KMS-11 (cell line): ENCODE measurements around the gene RPS18.
"Not testable (repeated sequence)": the region's sequence is repeated elsewhere in the genome, so short reads cannot be mapped to it uniquely, and the experiment has no call there.

Experiments
- H2AFZ ChIP-seq: fragments of 200-600 bp; sonication (generic); 2 replicates; pipeline ENCODE4 v1.6.1; 2016; ENCODE audit warnings: antibody characterized with exemption, mixed run types, low read depth
- H3K27ac ChIP-seq: fragments of 200-600 bp; sonication (generic); 2 replicates; pipeline ENCODE4 v1.6.1; 2016; ENCODE audit warnings: mild to moderate bottlenecking, mixed run types
- H3K27me3 ChIP-seq: fragments of 200-600 bp; sonication (generic); 2 replicates; pipeline ENCODE4 v1.6.1; 2017; ENCODE audit warnings: mild to moderate bottlenecking, low read depth, mixed run types, moderate library complexity; ENCODE audit not compliant: insufficient read depth
- H3K36me3 ChIP-seq: fragments of 200-600 bp; sonication (generic); 2 replicates; pipeline ENCODE4 v1.6.1; 2017; ENCODE audit warnings: mild to moderate bottlenecking, mixed run types; ENCODE audit not compliant: insufficient read depth
- H3K4me1 ChIP-seq: fragments of 200-600 bp; sonication (generic); 2 replicates; pipeline ENCODE4 v1.6.1; 2016; ENCODE audit warnings: mild to moderate bottlenecking, low read depth, mixed run types; ENCODE audit not compliant: poor library complexity, severe bottlenecking
- H3K4me2 ChIP-seq: fragments of 200-600 bp; sonication (generic); 2 replicates; pipeline ENCODE4 v1.7.0; 2016; ENCODE audit warnings: mild to moderate bottlenecking, mixed run types
- H3K4me3 ChIP-seq: fragments of 200-600 bp; sonication (generic); IDR thresholded peaks from 2 replicates; pipeline ENCODE4 v1.6.1; 2017; ENCODE audit warnings: low read depth, low read length, mixed read lengths; ENCODE audit not compliant: insufficient read depth
- H3K79me2 ChIP-seq: fragments of 200-600 bp; sonication (generic); 2 replicates; pipeline ENCODE4 v1.6.1; 2016; ENCODE audit warnings: low read depth, mixed run types; ENCODE audit not compliant: insufficient read depth
- H3K9ac ChIP-seq: fragments of 200-600 bp; sonication (generic); 2 replicates; pipeline ENCODE4 v1.6.1; 2016; ENCODE audit warnings: mild to moderate bottlenecking, mixed run types
- H4K20me1 ChIP-seq: fragments of 200-600 bp; sonication (generic); 2 replicates; pipeline ENCODE4 v1.6.1; 2016; ENCODE audit warnings: mild to moderate bottlenecking, mixed run types; ENCODE audit not compliant: insufficient read depth
- CTCF ChIP-seq: fragments of 200-600 bp; sonication (generic); conservative IDR thresholded peaks from 2 replicates; pipeline ENCODE4 v1.6.1; 2017; ENCODE audit warnings: low read depth, mild to moderate bottlenecking, antibody characterized with exemption, low read length, moderate library complexity, mixed read lengths

RPS18 gene

DNA sequence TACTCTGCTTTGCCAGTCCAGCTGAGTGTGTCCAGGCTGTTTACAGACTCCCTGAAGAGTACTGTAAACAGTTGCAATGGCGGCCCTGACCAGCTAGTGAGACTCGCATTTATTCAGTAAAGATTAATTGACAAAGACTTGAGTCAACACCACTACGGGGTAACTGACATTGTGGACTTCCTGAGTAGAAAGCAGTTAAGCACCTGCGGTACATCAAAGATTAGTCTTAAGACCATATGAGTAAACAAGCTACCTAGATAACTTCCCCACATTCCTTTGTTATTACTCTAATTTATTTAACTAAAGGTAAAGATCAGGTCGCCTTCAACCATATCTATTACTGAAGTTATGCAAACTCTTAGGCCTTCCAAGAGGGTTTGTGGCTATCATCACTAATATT is 12.8 kb upstream of the RPS18 start:
- H3K36me3 ChIP-seq: no peaks in the 10 kb centered on the region; the same call in 1 of the 2 replicates
- H2AFZ ChIP-seq: no peak overlapping the region
- H3K4me3 ChIP-seq: no peak overlapping the region
- no peaks in the 10 kb centered on the region for H4K20me1 ChIP-seq
- H3K9ac ChIP-seq: no peak overlapping the region
- H3K4me2 ChIP-seq: no peak overlapping the region
- no peak for TF ChIP-seq CTCF
- no peaks in the 10 kb centered on the region for H3K27me3 ChIP-seq
- no peaks in the 10 kb centered on the region for H3K79me2 ChIP-seq
- no peak overlapping the region for H3K27ac ChIP-seq
- no peaks in the 10 kb centered on the region for H3K4me1 ChIP-seq

GRCh38 chr6:33262490-33262889 is 9.4 kb upstream of the RPS18 start:
- H2AFZ ChIP-seq, H3K4me3 ChIP-seq, H3K4me1 ChIP-seq, H3K9ac ChIP-seq, H3K27ac ChIP-seq, H4K20me1 ChIP-seq, H3K27me3 ChIP-seq, H3K79me2 ChIP-seq, H3K4me2 ChIP-seq, H3K36me3 ChIP-seq: not testable (repeated sequence)

DNA sequence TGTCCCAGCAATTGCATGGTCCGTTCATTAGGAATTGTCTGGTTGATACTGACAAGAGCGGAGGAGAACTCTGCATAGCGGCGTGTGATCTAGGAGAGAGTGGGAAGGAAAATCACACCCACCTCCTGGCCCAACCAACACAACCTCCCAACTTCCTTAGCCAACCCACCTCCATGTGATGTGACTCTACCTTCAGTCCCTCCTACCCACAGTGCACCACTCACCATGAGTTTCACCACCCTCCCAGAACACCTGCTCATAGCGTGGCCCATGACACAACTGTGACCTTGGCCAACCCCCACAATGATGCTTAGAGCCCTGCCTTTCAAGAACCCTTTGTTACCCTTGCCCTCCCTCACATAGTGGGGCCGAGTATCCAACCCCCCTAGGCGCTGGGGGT is 7.9 kb upstream of the RPS18 start:
- Histone ChIP-seq H3K4me2 (no peak overlapping the region), H3K27ac (no peak overlapping the region), H4K20me1 (no peaks in the 10 kb centered on the region), H2AFZ (no peak overlapping the region), H3K9ac (no peak overlapping the region), H3K36me3 (peaks cover 2% of the 10 kb centered on the region), H3K79me2 (no peaks in the 10 kb centered on the region), H3K27me3 (no peaks in the 10 kb centered on the region), H3K4me3 (no peak overlapping the region), H3K4me1 (no peaks in the 10 kb centered on the region)
- TF ChIP-seq CTCF: no peak

- peaks cover 42% of the 10 kb centered on the region for H3K79me2 ChIP-seq
- no peak for TF ChIP-seq CTCF
- H3K36me3 ChIP-seq: peaks cover 31% of the 10 kb centered on the region; the same call in 1 of the 2 replicates
- H3K4me2 ChIP-seq: peak overlapping the region; percentile 52; the same call in 1 of the 2 replicates
- H3K27me3 ChIP-seq: no peaks in the 10 kb centered on the region
- H2AFZ ChIP-seq: peak overlapping the region; percentile 89
- peaks cover 16% of the 10 kb centered on the region; the same call in 1 of the 2 replicates for H4K20me1 ChIP-seq
- H3K9ac ChIP-seq: peak overlapping the region; percentile 91
- H3K27ac ChIP-seq: peak overlapping the region; percentile 85
- peak overlapping the region; percentile 11 for H3K4me3 ChIP-seq
- peaks cover 27% of the 10 kb centered on the region for H3K4me1 ChIP-seq
These were observed 783 bp upstream of the RPS18 start for GRCh38 chr6:33271117-33271467.

GRCh38 chr6:33272275-33273128 is 627 bp downstream of the RPS18 start:
- Histone ChIP-seq H3K79me2 (peaks cover 42% of the 10 kb centered on the region), H4K20me1 (peaks cover 16% of the 10 kb centered on the region; the same call in 1 of the 2 replicates), H2AFZ (peak overlapping the region; percentile 89; the same call in 1 of the 2 replicates), H3K4me3 (peak overlapping the region; percentile 2), H3K36me3 (peaks cover 29% of the 10 kb centered on the region; the same call in 1 of the 2 replicates), H3K27ac (peak overlapping the region; percentile 85), H3K4me1 (peaks cover 27% of the 10 kb centered on the region), H3K9ac (peak overlapping the region; percentile 91), H3K27me3 (no peaks in the 10 kb centered on the region), H3K4me2 (peak overlapping the region; percentile 66)
- no peak for TF ChIP-seq CTCF
